Measurements from ENCODE around the gene NR2F6.

NR2F6 gene

GRCh38 chr19:17226002-17226933 lies 19.5 kb downstream of the NR2F6 start, which contains the start of gene OCEL1 (continued):
- TF ChIP-seq ZNF391 (tag by site-specific recombination; IDR thresholded peaks at IDR 0.05; ENCODE audit: borderline replicate concordance, low read depth) = no peak; the same call in 1 of the 2 replicates
- no peak for TF ChIP-seq ZNF621 (tag by site-specific recombination; IDR thresholded peaks at IDR 0.05)
- TF ChIP-seq ZNF19 (tag by site-specific recombination; IDR thresholded peaks at IDR 0.05; ENCODE audit: low read depth) = no peak
- TF ChIP-seq ZNF433 (tag by site-specific recombination; IDR thresholded peaks at IDR 0.05; ENCODE audit: low read depth) = no peak
- TF ChIP-seq ZNF394 (tag by site-specific recombination; IDR thresholded peaks at IDR 0.05; ENCODE audit: borderline replicate concordance) = peak; percentile 14
- TF ChIP-seq PRDM2 (tag by site-specific recombination; IDR thresholded peaks at IDR 0.05; ENCODE audit: borderline replicate concordance) = no peak
- TF ChIP-seq ZNF837 (tag by site-specific recombination; IDR thresholded peaks at IDR 0.05) = no peak
- TF ChIP-seq ZNF560 (tag by site-specific recombination; IDR thresholded peaks at IDR 0.05; ENCODE audit: borderline replicate concordance) = no peak
- no peak for TF ChIP-seq PBX3 (CRISPR knock-in tag; IDR thresholded peaks at IDR 0.05)
- no peak for TF ChIP-seq ZNF664 (tag by site-specific recombination; IDR thresholded peaks at IDR 0.05)
- no peak for TF ChIP-seq ZNF585B (tag by site-specific recombination; IDR thresholded peaks at IDR 0.05)
- no peak for TF ChIP-seq ZNF791 (tag by site-specific recombination; IDR thresholded peaks at IDR 0.05)
- no peak for TF ChIP-seq ZSCAN18 (tag by site-specific recombination; IDR thresholded peaks at IDR 0.05)
- peak; percentile 30 for TF ChIP-seq ZNF449 (tag by site-specific recombination; IDR thresholded peaks at IDR 0.05)
- no peak for TF ChIP-seq ZSCAN5A (tag by site-specific recombination; IDR thresholded peaks at IDR 0.05)
- TF ChIP-seq OSR2 (tag by site-specific recombination; IDR thresholded peaks at IDR 0.05) = no peak
- no peak for TF ChIP-seq ZNF792 (tag by site-specific recombination; IDR thresholded peaks at IDR 0.05)
- no peak for TF ChIP-seq ZNF549 (tag by site-specific recombination; IDR thresholded peaks at IDR 0.05)
- no peak for TF ChIP-seq ZNF624 (tag by site-specific recombination; IDR thresholded peaks at IDR 0.05)
- peak; percentile 37; the same call in 1 of the 2 replicates for TF ChIP-seq ZBTB8A (tag by site-specific recombination; IDR thresholded peaks at IDR 0.05)
- TF ChIP-seq, protein P1, sequence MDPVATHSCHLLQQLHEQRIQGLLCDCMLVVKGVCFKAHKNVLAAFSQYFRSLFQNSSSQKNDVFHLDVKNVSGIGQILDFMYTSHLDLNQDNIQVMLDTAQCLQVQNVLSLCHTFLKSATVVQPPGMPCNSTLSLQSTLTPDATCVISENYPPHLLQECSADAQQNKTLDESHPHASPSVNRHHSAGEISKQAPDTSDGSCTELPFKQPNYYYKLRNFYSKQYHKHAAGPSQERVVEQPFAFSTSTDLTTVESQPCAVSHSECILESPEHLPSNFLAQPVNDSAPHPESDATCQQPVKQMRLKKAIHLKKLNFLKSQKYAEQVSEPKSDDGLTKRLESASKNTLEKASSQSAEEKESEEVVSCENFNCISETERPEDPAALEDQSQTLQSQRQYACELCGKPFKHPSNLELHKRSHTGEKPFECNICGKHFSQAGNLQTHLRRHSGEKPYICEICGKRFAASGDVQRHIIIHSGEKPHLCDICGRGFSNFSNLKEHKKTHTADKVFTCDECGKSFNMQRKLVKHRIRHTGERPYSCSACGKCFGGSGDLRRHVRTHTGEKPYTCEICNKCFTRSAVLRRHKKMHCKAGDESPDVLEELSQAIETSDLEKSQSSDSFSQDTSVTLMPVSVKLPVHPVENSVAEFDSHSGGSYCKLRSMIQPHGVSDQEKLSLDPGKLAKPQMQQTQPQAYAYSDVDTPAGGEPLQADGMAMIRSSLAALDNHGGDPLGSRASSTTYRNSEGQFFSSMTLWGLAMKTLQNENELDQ (tag by site-specific recombination; IDR thresholded peaks at IDR 0.05; ENCODE audit: low read depth) = no peak
- TF ChIP-seq ZNF777 (tag by site-specific recombination; IDR thresholded peaks at IDR 0.05; ENCODE audit: borderline replicate concordance) = no peak
- peak; percentile 87 for TF ChIP-seq ZBTB7A (tag by site-specific recombination; IDR thresholded peaks at IDR 0.05; ENCODE audit: low read depth)
- TF ChIP-seq ZNF140 (tag by site-specific recombination; IDR thresholded peaks at IDR 0.05) = no peak
- no peak for TF ChIP-seq GLI2 (tag by site-specific recombination; IDR thresholded peaks at IDR 0.05; ENCODE audit: borderline replicate concordance, low read depth)

Data from HEK293 (cell line).